Measurements from ENCODE around the gene USP2.

- TF ChIP-seq POLR2A (IDR thresholded peaks at IDR 0.05) (no peak), CTCF (IDR thresholded peaks at IDR 0.05) (no peak)
Observed at GRCh38 chr11:119420631-119421030, 39.1 kb upstream of the USP2 start.
